MM.1S (cell line): ENCODE measurements around the gene UBXN6.

Experiments used
- DNase-seq: peaks from one replicate; pipeline ENCODE4 v3.0.0-alpha.2; 2015
- H2AFZ ChIP-seq: fragments of 300-600 bp; sonication (generic); 2 replicates; pipeline ENCODE4 v1.6.0; 2016; ENCODE audit warnings: antibody characterized with exemption, low read length
- H3F3A ChIP-seq: fragments of 300-600 bp; sonication (generic); 2 replicates; pipeline ENCODE4 v1.6.1; 2016; ENCODE audit warnings: mild to moderate bottlenecking, antibody characterized with exemption, low read length, moderate library complexity, mixed read lengths; ENCODE audit not compliant: insufficient read depth
- H3K27ac ChIP-seq: fragments of 300-600 bp; sonication (generic); 2 replicates; pipeline ENCODE4 v1.5.1; 2016; ENCODE audit warnings: mild to moderate bottlenecking, low read length
- H3K27me3 ChIP-seq: fragments of 300-600 bp; sonication (generic); replicated peaks from 2 replicates; pipeline ENCODE4 v1.6.0; 2016; ENCODE audit warnings: low read length; ENCODE audit not compliant: insufficient read depth
- H3K36me3 ChIP-seq: fragments of 300-600 bp; sonication (generic); replicated peaks from 2 replicates; pipeline ENCODE4 v1.6.1; 2016; ENCODE audit warnings: mild to moderate bottlenecking, low read length, mixed read lengths; ENCODE audit not compliant: insufficient read depth
- H3K4me1 ChIP-seq: fragments of 300-600 bp; sonication (generic); 2 replicates; pipeline ENCODE4 v1.6.1; 2016; ENCODE audit warnings: low read length, mixed read lengths
- H3K4me2 ChIP-seq: fragments of 300-600 bp; sonication (generic); 2 replicates; pipeline ENCODE4 v1.6.0; 2016; ENCODE audit warnings: low read depth, low read length
- H3K4me3 ChIP-seq: fragments of 300-600 bp; sonication (generic); 2 replicates; pipeline ENCODE4 v1.5.1; 2016; ENCODE audit warnings: low read length, mixed read lengths
- H3K79me2 ChIP-seq: fragments of 300-600 bp; sonication (generic); 2 replicates; pipeline ENCODE4 v1.6.1; 2016; ENCODE audit warnings: mixed run types, low read length, mixed read lengths
- H3K9ac ChIP-seq: fragments of 300-600 bp; sonication (generic); 2 replicates; pipeline ENCODE4 v1.6.1; 2016; ENCODE audit warnings: low read length, mixed read lengths
- H3K9me2 ChIP-seq: fragments of 300-600 bp; sonication (generic); replicated peaks from 2 replicates; pipeline ENCODE4 v1.6.1; 2016; ENCODE audit warnings: mild to moderate bottlenecking, low read length, mixed read lengths; ENCODE audit not compliant: insufficient read depth
- H3K9me3 ChIP-seq: fragments of 300-600 bp; sonication (generic); replicated peaks from 2 replicates; pipeline ENCODE4 v1.6.1; 2016; ENCODE audit warnings: mild to moderate bottlenecking, low read length, mixed read lengths; ENCODE audit not compliant: insufficient read depth
- H4K20me1 ChIP-seq: fragments of 300-600 bp; sonication (generic); 2 replicates; pipeline ENCODE4 v1.6.1; 2016; ENCODE audit warnings: mild to moderate bottlenecking, low read length, moderate library complexity, mixed read lengths; ENCODE audit not compliant: insufficient read depth
- CTCF ChIP-seq: fragments of 300-600 bp; sonication (generic); IDR thresholded peaks from 2 replicates; pipeline ENCODE4 v1.5.1; 2016; ENCODE audit warnings: antibody characterized with exemption, low read length, mixed read lengths
- EZH2 ChIP-seq: fragments of 300-600 bp; sonication (generic); optimal IDR thresholded peaks from 2 replicates; pipeline ENCODE3; 2017; ENCODE audit warnings: low read depth, mild to moderate bottlenecking, antibody characterized with exemption, low read length, mixed read lengths
- EZH2phosphoT487 ChIP-seq: fragments of 300-600 bp; sonication (generic); IDR thresholded peaks from 2 replicates; pipeline ENCODE4 v1.6.1; 2018; ENCODE audit warnings: antibody characterized with exemption, low read length

The UBXN6 gene

GRCh38 chr19:4477034-4477801 lies 19.6 kb upstream of the UBXN6 start:
- H3K27me3 ChIP-seq: no peaks in the 10 kb centered on the region
- no peak for DNase-seq
- no peak overlapping the region for H3K4me3 ChIP-seq
- no peak overlapping the region for H3K9ac ChIP-seq
- no peak overlapping the region for H3K27ac ChIP-seq
- H3K4me1 ChIP-seq: 0 out of 2 replicates have a peak, but pooled peaks cover 4% of the 10 kb centered on the region
- no peak overlapping the region for H3K4me2 ChIP-seq
- H2AFZ ChIP-seq: no peak overlapping the region
- no peaks in the 10 kb centered on the region for H3F3A ChIP-seq
- no peaks in the 10 kb centered on the region for H4K20me1 ChIP-seq
- no peaks in the 10 kb centered on the region for H3K9me3 ChIP-seq
- H3K36me3 ChIP-seq: no peaks in the 10 kb centered on the region
- TF ChIP-seq CTCF (no peak), EZH2phosphoT487 (no peak), EZH2 (no peak)
- peaks cover 31% of the 10 kb centered on the region for H3K79me2 ChIP-seq
- no peaks in the 10 kb centered on the region for H3K9me2 ChIP-seq

GRCh38 chr19:4474514-4475022 lies 17.0 kb upstream of the UBXN6 start:
- Histone ChIP-seq H3K36me3 (no peaks in the 10 kb centered on the region), H3K9me3 (no peaks in the 10 kb centered on the region), H4K20me1 (no peaks in the 10 kb centered on the region), H3K9ac (no peak overlapping the region), H2AFZ (no peak overlapping the region), H3K4me3 (no peak overlapping the region), H3K9me2 (no peaks in the 10 kb centered on the region), H3K27me3 (no peaks in the 10 kb centered on the region), H3K4me2 (no peak overlapping the region), H3K27ac (no peak overlapping the region), H3K79me2 (peaks cover 31% of the 10 kb centered on the region), H3K4me1 (0 out of 2 replicates have a peak, but pooled peaks cover 4% of the 10 kb centered on the region), H3F3A (peaks cover 5% of the 10 kb centered on the region; the same call in 1 of the 2 replicates)
- DNase-seq: no peak
- no peak for TF ChIP-seq EZH2
- TF ChIP-seq EZH2phosphoT487: no peak
- no peak for TF ChIP-seq CTCF

GRCh38 chr19:4473763-4474513 lies 16.3 kb upstream of the UBXN6 start:
- no peak overlapping the region for H3K9ac ChIP-seq
- H3K4me2 ChIP-seq: no peak overlapping the region
- no peak for DNase-seq

More at GRCh38 chr19:4473763-4474513, 16.3 kb upstream of the UBXN6 start:
- H2AFZ ChIP-seq: no peak overlapping the region
- H3K9me2 ChIP-seq: no peaks in the 10 kb centered on the region
- H3K27ac ChIP-seq: no peak overlapping the region
- 0 out of 2 replicates have a peak, but pooled peaks cover 4% of the 10 kb centered on the region for H3K4me1 ChIP-seq
- H3K36me3 ChIP-seq: no peaks in the 10 kb centered on the region
- H3K27me3 ChIP-seq: no peaks in the 10 kb centered on the region
- no peaks in the 10 kb centered on the region for H3K9me3 ChIP-seq
- H3K4me3 ChIP-seq: no peak overlapping the region
- no peak for TF ChIP-seq EZH2
- no peak for TF ChIP-seq CTCF
- no peak for TF ChIP-seq EZH2phosphoT487
- H3F3A ChIP-seq: peaks cover 5% of the 10 kb centered on the region; the same call in 1 of the 2 replicates
- no peaks in the 10 kb centered on the region for H4K20me1 ChIP-seq
- H3K79me2 ChIP-seq: peaks cover 31% of the 10 kb centered on the region
